GM15510 (cell line): ENCODE results near the gene HSH2D.

Experiments used
- POLR2A ChIP-seq: IDR thresholded peaks from 3 replicates; pipeline ENCODE4 v1.6.1; 2011; ENCODE audit warnings: borderline replicate concordance; ENCODE audit not compliant: insufficient read length; ENCODE audit errors: extremely low read depth

Gene HSH2D, protein sequence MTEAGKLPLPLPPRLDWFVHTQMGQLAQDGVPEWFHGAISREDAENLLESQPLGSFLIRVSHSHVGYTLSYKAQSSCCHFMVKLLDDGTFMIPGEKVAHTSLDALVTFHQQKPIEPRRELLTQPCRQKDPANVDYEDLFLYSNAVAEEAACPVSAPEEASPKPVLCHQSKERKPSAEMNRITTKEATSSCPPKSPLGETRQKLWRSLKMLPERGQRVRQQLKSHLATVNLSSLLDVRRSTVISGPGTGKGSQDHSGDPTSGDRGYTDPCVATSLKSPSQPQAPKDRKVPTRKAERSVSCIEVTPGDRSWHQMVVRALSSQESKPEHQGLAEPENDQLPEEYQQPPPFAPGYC

DNA sequence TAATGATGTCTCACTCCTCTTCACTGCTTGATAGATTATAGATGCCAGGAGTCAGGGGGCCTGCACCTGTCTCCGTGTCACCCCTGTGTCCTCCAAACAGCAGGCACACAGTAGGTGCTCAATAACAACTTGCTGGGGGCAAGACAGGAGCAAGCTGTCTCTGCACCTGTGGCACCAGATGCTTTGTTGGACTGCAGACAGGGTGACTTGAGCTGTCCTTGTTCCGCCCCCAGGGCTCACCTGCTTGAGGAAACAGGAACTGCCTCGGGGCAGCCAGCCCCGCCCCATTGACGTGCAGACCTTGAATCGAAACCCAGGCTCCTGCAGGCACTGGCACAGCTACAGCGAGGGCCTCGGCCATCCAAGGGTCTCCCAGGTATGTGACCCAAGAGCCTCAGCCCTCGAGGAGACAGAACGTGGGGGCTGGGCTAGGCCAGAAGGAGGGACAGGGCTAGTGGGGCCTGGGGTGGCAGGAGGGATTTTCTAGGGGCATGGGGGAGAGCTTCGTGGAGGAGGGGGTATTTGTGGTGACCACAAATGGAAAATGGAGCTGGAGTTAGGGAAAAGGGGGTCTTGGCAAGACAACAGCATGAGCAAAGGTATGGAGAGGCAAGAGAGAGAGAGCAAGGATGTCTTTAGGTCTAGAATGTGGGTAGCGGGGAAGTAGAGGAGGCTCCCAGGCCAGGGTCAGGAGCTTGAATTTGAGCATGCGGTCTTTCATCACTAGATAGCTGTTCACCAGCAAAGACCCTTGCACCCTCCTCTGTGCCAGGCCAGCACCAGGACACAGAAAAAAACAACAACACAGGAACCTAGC is at the start of gene HSH2D:
TSS of gene HSH2D (plus strand) at position 287 of the 817 bp plus-strand sequence. CDS start 5,066 bp downstream, outside the sequence.
- peak; percentile 85 for TF ChIP-seq POLR2A

DNA sequence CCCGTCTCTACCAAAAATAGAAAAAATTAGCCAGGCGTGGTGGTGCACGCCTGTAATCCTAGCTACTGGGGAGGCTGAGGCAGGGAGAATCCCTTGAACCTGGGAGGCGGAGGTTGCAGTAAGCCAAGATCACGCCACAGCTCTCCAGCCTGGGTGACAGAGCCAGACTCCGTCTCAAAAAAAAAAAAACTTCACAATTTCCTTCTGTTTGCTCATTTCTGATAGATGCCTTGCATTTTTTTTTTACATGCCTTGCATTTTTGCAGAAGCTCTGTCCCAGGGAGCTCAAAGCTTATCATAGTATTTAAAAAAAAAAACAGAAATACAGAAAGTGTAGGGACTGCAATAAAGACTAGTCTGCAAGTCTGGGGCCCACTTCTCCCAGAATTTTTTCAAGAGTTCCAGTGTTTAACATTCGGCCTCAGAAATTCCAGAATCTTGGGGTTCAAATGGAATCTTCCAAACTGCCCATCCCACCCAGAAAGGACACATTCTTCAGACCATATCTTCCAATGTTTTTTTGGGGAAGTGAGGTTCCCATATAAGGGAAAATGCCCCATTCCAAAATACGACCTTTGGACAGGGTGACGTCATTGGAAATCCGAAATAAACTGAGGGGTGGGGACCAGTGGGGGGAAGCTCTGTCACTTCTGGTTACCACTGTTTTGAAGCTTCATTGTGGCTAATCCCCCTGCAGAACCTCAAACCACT is 49.0 kb upstream of the HSH2D start:
- no peak for TF ChIP-seq POLR2A

DNA sequence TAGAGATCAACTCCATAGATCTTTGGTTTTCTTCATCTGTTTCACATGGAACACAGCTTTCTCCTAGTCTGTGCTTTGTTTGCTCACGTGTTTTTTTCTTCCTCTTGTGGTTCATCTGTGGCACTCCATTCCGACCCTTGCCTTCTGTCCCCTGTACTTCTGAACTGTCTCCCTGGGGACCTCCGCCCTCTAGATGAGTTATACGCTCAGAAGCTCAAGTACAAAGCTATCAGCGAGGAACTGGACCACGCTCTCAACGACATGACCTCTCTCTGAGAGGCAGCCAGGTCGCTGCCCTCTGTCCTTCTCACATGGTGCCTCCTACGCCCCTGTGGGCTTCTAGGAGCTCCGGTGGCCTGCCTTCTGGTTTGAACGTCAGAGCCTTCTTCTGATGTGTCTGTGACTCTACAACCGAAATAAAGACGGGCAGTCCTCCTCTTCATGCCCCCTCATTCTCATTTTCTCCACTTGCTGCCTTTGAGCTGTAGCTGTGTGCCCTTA is 48.4 kb upstream of the HSH2D start:
- peak; percentile 17 for TF ChIP-seq POLR2A

DNA sequence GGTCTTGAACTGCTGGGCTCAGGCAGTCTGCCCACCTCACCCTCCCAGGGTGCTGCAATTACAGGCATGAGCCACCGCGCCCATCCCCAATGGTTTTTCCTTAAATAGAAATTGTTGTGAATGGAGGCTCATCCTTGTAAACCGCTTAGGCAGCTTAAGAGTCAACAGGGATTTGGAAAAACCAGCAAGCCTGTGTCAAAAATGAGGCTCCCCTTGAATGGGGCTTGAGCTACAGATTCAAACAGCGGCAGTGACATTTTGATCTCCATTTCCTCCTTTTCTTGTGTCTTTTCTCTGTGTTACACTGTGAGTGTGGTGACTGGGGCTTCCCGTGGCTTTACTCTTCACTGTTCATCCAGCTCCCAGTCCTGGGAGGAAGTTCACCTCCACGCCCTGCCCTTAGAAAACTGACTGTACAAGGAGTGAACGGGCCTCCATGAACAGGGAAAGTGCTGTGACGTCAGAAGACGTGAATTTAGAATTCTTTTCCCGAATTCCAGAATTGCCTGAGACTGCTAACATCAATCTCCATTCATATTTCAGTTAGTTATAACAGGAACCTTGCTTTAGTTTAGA is 47.1 kb upstream of the HSH2D start:
- no peak for TF ChIP-seq POLR2A

DNA sequence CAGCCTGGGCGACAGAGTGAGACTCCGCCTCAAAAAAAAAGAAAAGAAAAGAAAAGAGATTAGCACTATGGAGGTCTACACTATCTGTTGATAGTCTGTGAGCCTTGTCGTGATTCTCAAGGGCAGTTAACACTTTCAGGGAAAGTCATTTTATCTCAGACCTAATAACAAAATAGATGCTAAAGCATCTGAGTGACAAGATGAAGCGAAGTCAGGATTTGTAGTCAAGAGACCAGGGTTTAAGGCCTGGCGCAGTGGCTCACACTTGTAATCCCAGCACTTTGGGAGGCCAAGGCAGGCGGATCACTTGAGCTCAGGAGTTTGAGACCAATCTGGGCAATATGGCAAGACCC is 45.1 kb upstream of the HSH2D start:
- TF ChIP-seq POLR2A = no peak

DNA sequence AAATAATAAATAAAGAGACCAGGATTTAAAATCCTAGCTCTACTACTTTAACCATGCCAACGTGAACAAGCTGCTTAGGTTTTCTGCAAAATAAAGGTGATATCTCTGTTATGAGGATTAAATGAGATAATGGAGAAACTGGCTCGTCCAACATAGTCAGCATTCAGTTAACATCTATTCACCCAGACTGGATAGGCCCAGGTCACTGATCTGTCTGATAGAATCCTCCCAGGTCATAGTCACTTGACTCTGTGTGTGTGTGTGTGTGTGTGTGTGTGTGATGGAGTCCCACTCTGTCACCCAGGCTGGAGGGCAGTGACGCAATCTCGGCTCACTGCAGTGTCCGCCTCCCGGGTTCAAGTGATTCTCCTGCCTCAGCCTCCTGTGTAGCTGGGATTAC is 44.7 kb upstream of the HSH2D start:
- TF ChIP-seq POLR2A = no peak

DNA sequence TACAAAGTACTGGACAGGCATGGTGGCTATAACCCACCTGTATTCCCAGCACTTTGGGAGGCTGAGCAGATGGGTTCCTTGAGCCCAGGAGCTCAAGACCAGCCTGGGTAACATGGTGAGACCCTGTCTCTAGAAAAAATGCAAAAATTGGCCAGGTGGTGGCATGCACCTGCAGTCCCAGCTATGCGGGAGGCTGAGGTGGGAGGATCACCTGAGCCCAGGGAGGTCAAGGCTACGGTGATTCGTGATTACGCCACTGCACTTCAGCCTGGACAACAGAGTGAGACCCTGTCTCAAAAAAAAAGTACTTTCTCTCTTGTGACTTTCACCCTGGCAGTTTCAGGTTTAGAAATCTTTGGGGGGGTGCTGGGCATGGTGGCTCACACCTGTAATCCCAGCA is 43.0 kb upstream of the HSH2D start:
- TF ChIP-seq POLR2A = no peak

DNA sequence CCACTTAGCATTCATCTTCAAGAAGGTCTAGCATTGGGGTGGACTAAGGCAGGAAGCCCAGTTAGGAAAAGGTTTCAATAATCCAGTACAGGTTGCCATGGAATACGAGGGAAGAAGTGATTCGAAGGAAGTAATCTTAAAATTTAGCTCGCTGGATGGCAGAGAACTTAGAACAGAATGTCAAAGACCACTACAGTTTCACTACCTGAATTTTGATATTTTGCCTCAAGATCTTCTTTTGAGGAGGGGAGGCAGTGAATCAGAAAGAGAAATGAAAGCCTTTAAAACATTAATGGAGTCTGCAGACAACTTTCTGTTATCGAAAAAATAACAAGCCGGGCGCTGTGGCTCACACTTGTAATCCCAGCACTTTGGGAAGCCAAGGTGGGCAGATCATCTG is 38.8 kb upstream of the HSH2D start:
- no peak for TF ChIP-seq POLR2A

DNA sequence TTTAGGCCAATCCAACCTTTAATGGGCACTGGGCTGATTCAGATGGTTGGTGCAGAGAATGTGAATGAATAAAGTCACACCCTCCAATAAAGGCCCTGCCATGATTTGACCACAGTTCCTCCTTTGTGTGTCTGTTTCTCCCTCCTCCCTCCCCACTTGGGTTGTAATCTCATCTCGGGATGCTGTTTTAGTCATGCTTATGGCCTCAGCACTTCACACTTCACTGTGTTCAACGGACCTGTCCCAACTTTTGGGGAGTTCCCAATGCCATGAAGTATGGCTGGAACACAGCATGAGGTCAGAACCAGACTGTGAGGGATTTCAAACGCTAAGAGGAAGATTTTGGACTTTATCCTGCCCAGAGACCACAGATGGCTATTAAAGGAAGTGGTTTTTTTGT is 37.4 kb upstream of the HSH2D start:
- no peak for TF ChIP-seq POLR2A

DNA sequence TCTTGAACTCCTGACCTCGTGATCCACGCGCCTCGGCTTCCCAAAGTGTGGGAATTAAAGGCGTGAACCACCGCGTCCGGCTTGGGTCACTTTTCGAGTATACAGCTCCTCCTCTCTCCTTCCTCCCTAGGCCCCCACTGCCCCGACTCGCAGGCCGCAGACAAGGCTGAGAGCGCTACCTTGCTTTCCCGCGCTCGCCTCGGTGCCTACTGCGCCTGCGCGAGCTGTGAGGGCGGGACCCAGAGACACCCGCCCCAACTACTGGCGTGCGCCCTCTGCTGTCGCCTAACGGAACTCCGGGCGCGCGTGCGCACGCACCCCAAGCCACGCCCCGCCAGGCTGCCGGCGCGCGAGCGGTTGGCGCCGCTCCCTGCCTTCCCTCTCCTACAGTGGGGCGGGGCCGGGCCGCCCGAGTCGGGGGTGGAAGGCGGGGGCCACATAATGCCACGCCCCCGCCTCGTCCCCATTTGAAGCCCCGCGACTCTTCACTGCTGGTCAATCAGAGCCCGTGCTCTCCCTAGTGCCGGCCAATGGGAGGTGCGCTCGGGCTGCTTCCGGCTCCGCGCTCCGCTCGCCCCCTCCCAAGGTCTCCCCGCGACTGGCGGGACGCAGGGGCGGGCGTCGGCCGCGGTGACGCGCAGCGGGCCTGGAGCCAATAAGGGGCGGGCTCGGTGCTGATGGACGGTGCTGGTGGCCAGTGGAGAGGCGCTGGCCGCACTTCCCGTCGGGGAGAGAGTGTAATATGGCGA is 32.2 kb upstream of the HSH2D start, which contains the start of gene RAB8A:
TSS of gene RAB8A (plus strand) at position 730 of the 749 bp plus-strand sequence. CDS start at position 743, 13 bp downstream.
- TF ChIP-seq POLR2A = peak; percentile 59

DNA sequence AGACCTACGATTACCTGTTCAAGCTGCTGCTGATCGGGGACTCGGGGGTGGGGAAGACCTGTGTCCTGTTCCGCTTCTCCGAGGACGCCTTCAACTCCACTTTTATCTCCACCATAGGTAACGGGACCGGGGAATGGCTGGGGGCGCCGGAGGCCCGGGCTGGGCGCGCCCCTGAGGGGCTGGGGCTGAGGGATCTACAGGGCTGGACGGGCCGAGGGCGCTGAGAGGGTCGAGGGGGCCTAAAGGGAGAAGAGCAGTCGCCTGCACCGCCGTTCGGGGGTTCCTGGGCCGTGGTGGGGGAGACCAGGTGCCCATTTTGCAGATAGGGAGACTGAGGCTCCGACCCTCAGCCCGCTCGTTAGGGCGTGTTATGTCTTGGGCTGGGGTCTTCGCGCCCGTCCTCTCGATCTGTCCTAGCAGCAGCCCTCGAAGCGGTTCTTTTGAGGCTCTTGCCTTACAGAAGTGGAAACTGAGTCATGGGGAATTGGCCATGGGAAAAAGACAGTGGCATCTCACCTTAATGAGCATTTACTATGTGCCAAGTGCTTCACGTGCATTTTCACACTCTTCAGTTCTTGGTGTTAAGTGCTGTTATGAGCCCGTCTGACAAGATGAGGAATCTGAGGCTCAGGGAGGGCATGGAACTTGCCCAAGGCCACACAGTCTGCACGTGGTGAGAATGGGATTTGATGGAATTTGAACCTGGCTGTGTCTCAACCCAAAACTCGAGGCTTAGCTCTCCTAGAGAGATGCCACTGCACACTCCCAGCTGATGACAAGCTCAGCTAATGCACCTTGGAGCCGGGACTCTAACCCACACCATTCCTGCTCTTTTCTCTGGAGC is 31.4 kb upstream of the HSH2D start:
- TF ChIP-seq POLR2A = peak; percentile 70

DNA sequence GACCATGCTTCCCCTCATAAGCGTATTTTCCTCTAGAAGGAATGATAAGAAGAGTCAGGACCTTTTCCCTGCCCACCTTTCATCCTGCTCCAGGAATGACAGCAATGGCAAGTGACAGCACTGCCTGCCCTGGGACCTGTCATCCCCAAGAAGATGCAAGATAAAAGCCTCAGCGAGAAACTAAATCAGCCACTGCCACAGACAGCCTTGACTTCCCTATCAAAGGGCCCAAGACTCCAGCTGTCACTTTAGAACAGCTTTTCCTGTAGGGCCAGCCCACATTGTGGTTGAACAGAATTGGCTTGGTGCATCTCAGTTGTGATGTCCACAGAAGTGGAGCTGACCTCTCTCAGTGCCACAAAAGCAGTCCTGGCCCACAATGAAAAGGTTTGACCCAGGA is 30.7 kb upstream of the HSH2D start:
- no peak for TF ChIP-seq POLR2A

DNA sequence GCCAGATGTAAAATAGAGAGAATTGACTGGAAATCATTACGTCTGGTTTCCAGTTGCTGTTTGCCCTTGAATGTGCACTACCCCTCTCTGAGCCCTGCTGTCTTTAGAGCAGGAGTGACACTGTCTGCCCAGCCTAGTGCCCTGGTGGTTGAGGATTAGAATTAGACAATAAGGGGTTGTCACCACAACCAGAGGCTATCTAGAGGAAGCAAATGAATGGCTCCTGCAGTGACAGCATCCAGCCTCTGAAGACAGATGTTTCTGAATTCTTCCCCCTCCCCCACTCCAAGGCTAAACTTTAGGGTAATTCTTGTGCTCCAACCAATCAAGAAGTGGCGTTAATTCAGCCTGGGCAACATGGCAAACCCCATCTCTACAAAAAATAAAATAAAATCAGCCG is 29.8 kb upstream of the HSH2D start:
- no peak for TF ChIP-seq POLR2A
